Measurements from ENCODE around the gene VAC14. TPM values are rescaled to one million over a fixed set of nuclear protein-coding genes. Genes with fewer than 3 reads are reported as not detected.
A peak's percentile ranks its signal among the peaks of the same experiment; 100 is the strongest.

VAC14 gene
- total RNA-seq, 1 experiment from 2014 or later: 60.9 TPM

- no peak for DNase-seq (ENCODE audit: low read depth, low spot score)
- in situ Hi-C loops (cut with HindIII; ENCODE audit: low pct_unique_long_range_greater_than_20kb, low sequenced_read_pairs): no loop called here
Observed at GRCh38 chr16:70789595-70790447, 11.1 kb downstream of the VAC14 start.

GRCh38 chr16:70788668-70789594 lies 12.0 kb downstream of the VAC14 start:
- DNase-seq (ENCODE audit: low read depth, low spot score): peak; percentile 68
- in situ Hi-C loops (cut with HindIII; ENCODE audit: low pct_unique_long_range_greater_than_20kb, low sequenced_read_pairs): no loop called here

GRCh38 chr16:70786020-70786755 lies 14.8 kb downstream of the VAC14 start:
- in situ Hi-C loops (cut with HindIII; ENCODE audit: low pct_unique_long_range_greater_than_20kb, low sequenced_read_pairs): no loop called here
- no peak for DNase-seq (ENCODE audit: low read depth, low spot score)

- in situ Hi-C loops (cut with HindIII; ENCODE audit: low pct_unique_long_range_greater_than_20kb, low sequenced_read_pairs): no loop called here
- DNase-seq (ENCODE audit: low read depth, low spot score): no peak
Observed at GRCh38 chr16:70784692-70785555, 16.0 kb downstream of the VAC14 start.

GRCh38 chr16:70782237-70782636 lies 18.7 kb downstream of the VAC14 start:
- in situ Hi-C loops (cut with HindIII; ENCODE audit: low pct_unique_long_range_greater_than_20kb, low sequenced_read_pairs): no loop called here
- no peak for DNase-seq (ENCODE audit: low read depth, low spot score)

GRCh38 chr16:70781800-70782199 lies 19.2 kb downstream of the VAC14 start:
- in situ Hi-C loops (cut with HindIII; ENCODE audit: low pct_unique_long_range_greater_than_20kb, low sequenced_read_pairs): no loop called here
- no peak for DNase-seq (ENCODE audit: low read depth, low spot score)

- no peak for DNase-seq (ENCODE audit: low read depth, low spot score)
- in situ Hi-C loops (cut with HindIII; ENCODE audit: low pct_unique_long_range_greater_than_20kb, low sequenced_read_pairs): no loop called here
Observed at GRCh38 chr16:70780546-70780945, 20.4 kb downstream of the VAC14 start.

GRCh38 chr16:70779361-70779760 lies 21.6 kb downstream of the VAC14 start:
- DNase-seq (ENCODE audit: low read depth, low spot score): no peak
- in situ Hi-C loops (cut with HindIII; ENCODE audit: low pct_unique_long_range_greater_than_20kb, low sequenced_read_pairs): no loop called here

GRCh38 chr16:70778901-70779309 lies 22.1 kb downstream of the VAC14 start:
- peak; percentile 84 for DNase-seq (ENCODE audit: low read depth, low spot score)
- in situ Hi-C loops (cut with HindIII; ENCODE audit: low pct_unique_long_range_greater_than_20kb, low sequenced_read_pairs): no loop called here

- peak; percentile 54 for DNase-seq (ENCODE audit: low read depth, low spot score)
- in situ Hi-C loops (cut with HindIII; ENCODE audit: low pct_unique_long_range_greater_than_20kb, low sequenced_read_pairs): no loop called here
Observed at GRCh38 chr16:70777973-70778406, 23.0 kb downstream of the VAC14 start.

- DNase-seq (ENCODE audit: low read depth, low spot score): no peak
- in situ Hi-C loops (cut with HindIII; ENCODE audit: low pct_unique_long_range_greater_than_20kb, low sequenced_read_pairs): no loop called here
Observed at GRCh38 chr16:70777496-70777895, 23.5 kb downstream of the VAC14 start.

GRCh38 chr16:70775399-70775798 lies 25.6 kb downstream of the VAC14 start:
- DNase-seq (ENCODE audit: low read depth, low spot score): no peak
- in situ Hi-C loops (cut with HindIII; ENCODE audit: low pct_unique_long_range_greater_than_20kb, low sequenced_read_pairs): no loop called here

- in situ Hi-C loops (cut with HindIII; ENCODE audit: low pct_unique_long_range_greater_than_20kb, low sequenced_read_pairs): no loop called here
- DNase-seq (ENCODE audit: low read depth, low spot score): no peak
Observed at GRCh38 chr16:70774261-70774660, 26.7 kb downstream of the VAC14 start.

GRCh38 chr16:70772493-70772892 lies 28.5 kb downstream of the VAC14 start:
- DNase-seq (ENCODE audit: low read depth, low spot score): no peak
- in situ Hi-C loops (cut with HindIII; ENCODE audit: low pct_unique_long_range_greater_than_20kb, low sequenced_read_pairs): no loop called here

GRCh38 chr16:70770626-70771552 lies 30.1 kb downstream of the VAC14 start:
- DNase-seq (ENCODE audit: low read depth, low spot score): peak; percentile 56
- in situ Hi-C loops (cut with HindIII; ENCODE audit: low pct_unique_long_range_greater_than_20kb, low sequenced_read_pairs): no loop called here

- in situ Hi-C loops (cut with HindIII; ENCODE audit: low pct_unique_long_range_greater_than_20kb, low sequenced_read_pairs): no loop called here
- no peak for DNase-seq (ENCODE audit: low read depth, low spot score)
Observed at GRCh38 chr16:70770291-70770625, 30.7 kb downstream of the VAC14 start.
